ENCODE measurements around the gene EDAR.

EDAR gene

GRCh38 chr2:108907822-108908712, 81.0 kb downstream of the EDAR start:
- no peak for DNase-seq

- no peak for DNase-seq
Observed at GRCh38 chr2:108906403-108907077, 82.5 kb downstream of the EDAR start.

GRCh38 chr2:108905906-108906305, 83.1 kb downstream of the EDAR start:
- no peak for DNase-seq

- DNase-seq: no peak
Observed at GRCh38 chr2:108905176-108905575, 83.8 kb downstream of the EDAR start.

GRCh38 chr2:108904680-108905079, 84.3 kb downstream of the EDAR start:
- no peak for DNase-seq

GRCh38 chr2:108898315-108899082, 90.5 kb downstream of the EDAR start:
- no peak for DNase-seq

- no peak for DNase-seq
Observed at GRCh38 chr2:108896741-108897140, 92.3 kb downstream of the EDAR start.

- DNase-seq: no peak
Observed at GRCh38 chr2:108895188-108895587, 93.8 kb downstream of the EDAR start.

GRCh38 chr2:108894766-108895165, 94.3 kb downstream of the EDAR start:
- no peak for DNase-seq

GRCh38 chr2:108893277-108893676, 95.7 kb downstream of the EDAR start:
- no peak for DNase-seq

- DNase-seq: no peak
Observed at GRCh38 chr2:108889907-108890306, 99.1 kb downstream of the EDAR start.

- DNase-seq: no peak
Observed at GRCh38 chr2:108884619-108885018, 104.4 kb downstream of the EDAR start.

GRCh38 chr2:108878276-108878675, 110.7 kb downstream of the EDAR start:
- no peak for DNase-seq

GRCh38 chr2:108877506-108877905, 111.5 kb downstream of the EDAR start:
- DNase-seq: no peak

GRCh38 chr2:108870069-108870644, 118.9 kb downstream of the EDAR start:
- no peak for DNase-seq

- DNase-seq: no peak
Observed at GRCh38 chr2:108869542-108869941, 119.5 kb downstream of the EDAR start.

- DNase-seq: no peak
Observed at GRCh38 chr2:108868911-108869310, 120.1 kb downstream of the EDAR start.

- no peak for DNase-seq
Observed at GRCh38 chr2:108866041-108866440, 123.0 kb downstream of the EDAR start.

- DNase-seq: no peak
Observed at GRCh38 chr2:108858894-108859293, 130.1 kb downstream of the EDAR start.

GRCh38 chr2:108855194-108855593, 133.8 kb downstream of the EDAR start:
- no peak for DNase-seq

GRCh38 chr2:108854484-108854883, 134.5 kb downstream of the EDAR start:
- DNase-seq: no peak

- DNase-seq: no peak
Observed at GRCh38 chr2:108853421-108853820, 135.6 kb downstream of the EDAR start.

GRCh38 chr2:108852375-108852774, 136.6 kb downstream of the EDAR start:
- DNase-seq: no peak
